GM19438 (cell line): ENCODE measurements around the gene NVL.
A peak's percentile ranks its signal among the peaks of the same experiment; 100 is the strongest.

ENCODE experiments used
- ATAC-seq: cut with Tn5 transposase; IDR thresholded peaks from one replicate; pipeline ENCODE4 v1.9.1; 2021; ENCODE audit warnings: low read depth; ENCODE audit not compliant: unreplicated experiment

Gene NVL

GRCh38 chr1:224289396-224289795 is 40.6 kb downstream of the NVL start:
- ATAC-seq, result no peak

- ATAC-seq, result no peak
Observed at GRCh38 chr1:224287714-224288113, 42.3 kb downstream of the NVL start.

- no peak for ATAC-seq
Observed at GRCh38 chr1:224282140-224282539, 47.8 kb downstream of the NVL start.

GRCh38 chr1:224276771-224277487 is 53.0 kb downstream of the NVL start:
- ATAC-seq, result no peak

- ATAC-seq, result no peak
Observed at GRCh38 chr1:224274970-224275626, 54.9 kb downstream of the NVL start.

GRCh38 chr1:224273641-224274040 is 56.3 kb downstream of the NVL start:
- ATAC-seq, result no peak

- no peak for ATAC-seq
Observed at GRCh38 chr1:224271106-224271505, 58.9 kb downstream of the NVL start.

GRCh38 chr1:224267925-224268324 is 62.0 kb downstream of the NVL start:
- no peak for ATAC-seq

- no peak for ATAC-seq
Observed at GRCh38 chr1:224266915-224267856, 62.8 kb downstream of the NVL start.

- peak; percentile 61 for ATAC-seq
Observed at GRCh38 chr1:224266105-224266914, 63.7 kb downstream of the NVL start.

GRCh38 chr1:224264321-224264720 is 65.7 kb downstream of the NVL start:
- no peak for ATAC-seq

GRCh38 chr1:224262373-224263054 is 67.5 kb downstream of the NVL start:
- no peak for ATAC-seq

- ATAC-seq, result no peak
Observed at GRCh38 chr1:224259986-224260385, 70.0 kb downstream of the NVL start.

GRCh38 chr1:224258351-224258750 is 71.6 kb downstream of the NVL start:
- ATAC-seq, result no peak

GRCh38 chr1:224256640-224257039 is 73.3 kb downstream of the NVL start:
- ATAC-seq, result no peak

- no peak for ATAC-seq
Observed at GRCh38 chr1:224253721-224254120, 76.3 kb downstream of the NVL start.

GRCh38 chr1:224252479-224252878 is 77.5 kb downstream of the NVL start:
- ATAC-seq, result no peak

- ATAC-seq, result no peak
Observed at GRCh38 chr1:224251741-224252146, 78.2 kb downstream of the NVL start.

- ATAC-seq, result no peak
Observed at GRCh38 chr1:224245188-224245587, 84.8 kb downstream of the NVL start.

- ATAC-seq, result no peak
Observed at GRCh38 chr1:224238756-224239155, 91.2 kb downstream of the NVL start.
